ENCODE data around the gene SHISA2. TPM values are rescaled to one million over a fixed set of nuclear protein-coding genes. Genes with fewer than 3 reads are reported as not detected.
A peak's percentile ranks its signal among the peaks of the same experiment; 100 is the strongest.

SHISA2 gene
- total and polyA plus RNA-seq, 2 of the 8 experiments (the other 6 are each of a cell fraction or from before 2014, with no cell fraction given), result 10.2 to 23.8 TPM

DNA sequence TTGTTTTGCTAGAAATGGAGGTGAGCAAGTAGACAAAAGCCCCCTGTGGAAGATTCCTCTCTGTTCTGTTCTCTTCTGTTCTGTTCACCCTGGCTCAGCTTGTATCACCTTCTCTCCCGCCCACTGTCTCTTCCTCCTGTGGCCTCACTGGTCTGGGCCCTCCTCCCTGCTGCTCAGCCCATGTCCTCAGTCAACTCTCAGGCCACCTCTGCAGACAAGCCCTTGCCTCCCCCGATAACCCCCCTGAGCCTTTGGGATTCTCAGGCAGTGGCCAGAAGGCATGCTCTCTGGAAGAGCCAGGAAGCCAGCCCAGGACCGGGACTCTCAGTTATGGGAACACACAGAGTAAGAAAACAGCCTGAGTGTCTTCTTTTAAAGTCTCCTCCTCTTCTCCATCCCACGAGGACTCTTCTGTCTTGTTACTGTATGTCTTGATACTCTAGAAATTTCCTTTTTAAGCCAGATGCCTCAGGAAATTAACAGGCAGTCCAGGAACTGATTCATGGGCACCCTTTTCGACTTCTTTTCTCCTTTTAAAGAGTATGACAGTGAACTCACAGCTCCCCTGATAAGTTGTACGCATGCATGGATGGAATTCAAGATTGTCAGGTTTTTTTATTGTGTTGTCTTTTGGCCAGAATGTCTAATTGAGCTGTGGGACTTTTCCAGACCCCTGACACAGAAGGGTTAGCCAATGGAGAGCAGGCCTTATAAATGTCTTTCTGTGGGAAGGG is 33.7 kb downstream of the SHISA2 start:
- Histone ChIP-seq H3K27me3 (replicated peaks in 1 of 4; ENCODE audit: control insufficient read depth in 3 of 4, extremely low read depth in 1 of 4, insufficient read depth in 3 of 4, low read length in 3 of 4) (peaks cover 0 to 1% (median 0%) of the 10 kb centered on the region in 4 experiments; a peak in 4 of 7 replicates), H3K27ac (ENCODE audit: low read depth, low read length) (no peak overlapping the region), H3K23me2 (ENCODE audit: low read depth, low read length) (no peaks in the 10 kb centered on the region), H3K4me1 (replicated peaks in 1 of 4; ENCODE audit: control insufficient read depth in 3 of 4, insufficient read depth in 4 of 4, low read length in 3 of 4) (peaks cover 0 to 4% (median under 1%) of the 10 kb centered on the region in 4 experiments; a peak in 4 of 7 replicates), H3K79me1 (ENCODE audit: low read depth, low read length) (no peaks in the 10 kb centered on the region), H4K20me1 (replicated peaks in 1 of 2; ENCODE audit: control insufficient read depth in 1 of 2, insufficient read depth in 2 of 2, low read length in 2 of 2) (no peaks in the 10 kb centered on the region), H3K79me2 (ENCODE audit: control insufficient read depth in 1 of 2, insufficient read depth in 2 of 2, low read length in 2 of 2) (no peaks in the 10 kb centered on the region), H2BK15ac (ENCODE audit: low read length) (no peak overlapping the region), H4K91ac (replicated peaks; ENCODE audit: insufficient read length, low read length) (no peak overlapping the region), H3K23ac (ENCODE audit: insufficient read length) (no peak overlapping the region), H2BK120ac (replicated peaks; ENCODE audit: low read depth, low read length) (no peak overlapping the region), H3K18ac (ENCODE audit: extremely low read depth, low read length) (no peak overlapping the region), H3K4ac (replicated peaks; ENCODE audit: insufficient read length, low read depth, low read length) (no peak overlapping the region), H2BK12ac (ENCODE audit: low read depth, low read length) (no peak overlapping the region), H3K9me3 (ENCODE audit: insufficient read depth in 2 of 2, low read depth in 1 of 2, low read length in 1 of 2) (no peaks in the 10 kb centered on the region), H3K36me3 (ENCODE audit: control insufficient read depth in 2 of 4, insufficient read depth in 4 of 4, low read length in 3 of 4) (no peaks in the 10 kb centered on the region), H3K56ac (replicated peaks; ENCODE audit: insufficient read length, low read depth, low read length) (no peak overlapping the region), H2BK20ac (ENCODE audit: low read length) (no peak overlapping the region), H3K9ac (replicated peaks in 1 of 4; ENCODE audit: extremely low read depth in 1 of 4, low read depth in 3 of 4, low read length in 3 of 4) (no peak overlapping the region), H3K4me2 (ENCODE audit: insufficient read depth in 1 of 2, low read depth in 2 of 2, low read length in 2 of 2) (no peak overlapping the region), H4K5ac (ENCODE audit: insufficient read length, low read depth, low read length) (no peak overlapping the region), H3K4me3 (ENCODE audit: extremely low read depth in 1 of 4, insufficient read depth in 2 of 4, low read depth in 3 of 4, low read length in 4 of 4) (no peak overlapping the region), H4K8ac (ENCODE audit: extremely low read depth, insufficient read depth, low read length) (no peak overlapping the region), H2AFZ (ENCODE audit: low read length) (no peak overlapping the region), H3K14ac (ENCODE audit: insufficient read length) (no peak overlapping the region), H2AK5ac (ENCODE audit: low read depth, low read length) (no peak overlapping the region), H2BK5ac (ENCODE audit: low read depth, low read length) (no peak overlapping the region)
- no peak for TF ChIP-seq GTF2F1 (IDR thresholded peaks at IDR 0.05; ENCODE audit: borderline replicate concordance, low read depth, low read length)
- TF ChIP-seq TAF1 (IDR thresholded peaks at IDR 0.05; ENCODE audit: low read depth, low read length), result no peak
- no peak for TF ChIP-seq JUND (IDR thresholded peaks at IDR 0.05; ENCODE audit: low read length)
- ChIA-PET POLR2A (ENCODE audit: partially characterized antibody) (interaction anchor here (2.3 kb wide), 1 partner anchor 8 kb away, joined by 7 read pairs; no protein-coding TSS in a partner anchor), CTCF (ENCODE audit: partially characterized antibody) (interaction anchor here (0.6 to 2.2 kb wide), 7 partner anchors 8 to 823 kb away, joined by 3 to 8 read pairs (median 4); no protein-coding TSS in a partner anchor)
- WGBS, 2 experiments (ENCODE audit: extremely low coverage in 1 of 2, insufficient coverage in 1 of 2, insufficient read length in 1 of 2, insufficient replicate concordance in 2 of 2, low coverage in 1 of 2, low lambda C conversion rate in 2 of 2, missing lambda C conversion rate in 1 of 2), result 84% methylated on average over 6 of the region's 6 CpGs; no CpG with 5 or more reads in 1 of the 2 experiments
- FAIRE-seq (no peak), DNase-seq (ENCODE audit: low read depth in 1 of 2, low spot score in 2 of 2) (peak in 1 of 2 experiments; percentile 37)
